Chondrocyte (in vitro differentiated cells): ENCODE measurements around the gene ACE. TPM values are rescaled to one million over a fixed set of nuclear protein-coding genes. Genes with fewer than 3 reads are reported as not detected.

Experiments
- DNase-seq: peaks from one replicate; pipeline ENCODE4 v3.0.0; 2021; ENCODE audit warnings: mixed read lengths, low spot score
- H3K27ac Mint-ChIP-seq: one replicate; pipeline ENCODE4 v1.8.0; 2021; ENCODE audit warnings: mild to moderate bottlenecking, moderate library complexity, mixed read lengths; ENCODE audit not compliant: unreplicated experiment
- H3K27me3 Mint-ChIP-seq: 2 replicates; pipeline ENCODE4 v1.8.0; 2021; ENCODE audit warnings: low read depth, mixed read lengths
- H3K36me3 Mint-ChIP-seq: 2 replicates; pipeline ENCODE4 v1.8.0; 2021; ENCODE audit warnings: low read depth, mixed read lengths
- H3K4me1 Mint-ChIP-seq: 2 replicates; pipeline ENCODE4 v1.8.0; 2021; ENCODE audit warnings: low read depth, mild to moderate bottlenecking, mixed read lengths
- H3K4me3 Mint-ChIP-seq: one replicate; pipeline ENCODE4 v1.8.0; 2021; ENCODE audit warnings: mild to moderate bottlenecking, moderate library complexity, mixed read lengths; ENCODE audit not compliant: unreplicated experiment
- H3K9me3 Mint-ChIP-seq: 2 replicates; pipeline ENCODE4 v1.8.0; 2021; ENCODE audit warnings: low read depth, mixed read lengths
- CTCF ChIP-seq: fragments of 200-600 bp; sonication (generic); IDR thresholded peaks from 2 replicates; pipeline ENCODE4 v1.5.0; 2021; ENCODE audit warnings: antibody characterized with exemption, mild to moderate bottlenecking, moderate library complexity
- total RNA-seq: library from RNA; stranded (reverse); gene quantifications from 3 replicates; pipeline ENCODE4 v1.2.1, GENCODE V29; 2021

ACE gene
- total RNA-seq, 1 donor from 2014 or later = 0.52 TPM

- Mint-ChIP-seq H3K36me3 (no peaks in the 10 kb centered on the region), H3K27ac (no peak overlapping the region), H3K9me3 (no peaks in the 10 kb centered on the region), H3K4me3 (no peak overlapping the region), H3K27me3 (no peaks in the 10 kb centered on the region), H3K4me1 (peaks cover 11% of the 10 kb centered on the region)
- DNase-seq = peak; percentile 63
- TF ChIP-seq CTCF = no peak
Observed at GRCh38 chr17:63546308-63547082, 69.6 kb downstream of the ACE start.

- Mint-ChIP-seq H3K4me3 (no peak overlapping the region), H3K27me3 (no peaks in the 10 kb centered on the region)
Observed at GRCh38 chr17:63547083-63547523, 70.2 kb downstream of the ACE start.

More at GRCh38 chr17:63547083-63547523, 70.2 kb downstream of the ACE start:
- Mint-ChIP-seq H3K36me3 (no peaks in the 10 kb centered on the region), H3K27ac (no peak overlapping the region), H3K9me3 (no peaks in the 10 kb centered on the region), H3K4me1 (peaks cover 16% of the 10 kb centered on the region)
- no peak for TF ChIP-seq CTCF
- DNase-seq = no peak

Other genes starting within 250 kb of the ACE start
- gene CYB561, start 30.8 kb upstream of the ACE start, total RNA-seq = 6.2 to 10.1 TPM (median 9.0 TPM) in 3 replicates
- not detected in 3 replicates for gene KCNH6, start 46.3 kb downstream of the ACE start, total RNA-seq
- gene DCAF7, start 73.4 kb downstream of the ACE start, total RNA-seq = 66.2 to 70.4 TPM (median 69.3 TPM) in 3 replicates
- 17.3 to 19.3 TPM (median 18.3 TPM) in 3 replicates for gene TACO1, start 123.8 kb downstream of the ACE start, total RNA-seq
- 35.8 to 38.2 TPM (median 37.7 TPM) in 3 replicates for gene MAP3K3, start 145.4 kb downstream of the ACE start, total RNA-seq
- gene LIMD2, start 223.1 kb downstream of the ACE start, total RNA-seq = 24.7 to 33.3 TPM (median 32.2 TPM) in 3 replicates